Urinary bladder (tissue), 4 donors: ENCODE data around the gene DOCK4. TPM values are rescaled to one million over a fixed set of nuclear protein-coding genes. Genes with fewer than 3 reads are reported as not detected.

ENCODE experiments used
- DNase-seq: peaks from one replicate; pipeline ENCODE4 v3.0.0-alpha.2; 2015; ENCODE audit errors: extremely low spot score
- H3K27ac ChIP-seq: one replicate; pipeline ENCODE4 v1.5.1; 2013; ENCODE audit warnings: low read depth, mild to moderate bottlenecking, moderate library complexity
- H3K36me3 ChIP-seq: one replicate; pipeline ENCODE4 v1.6.1; 2013; ENCODE audit warnings: mild to moderate bottlenecking, moderate library complexity; ENCODE audit not compliant: insufficient read depth
- H3K4me1 ChIP-seq: one replicate; pipeline ENCODE4 v1.6.1; 2013; ENCODE audit warnings: mild to moderate bottlenecking, moderate library complexity; ENCODE audit not compliant: insufficient read depth
- H3K4me3 ChIP-seq: one replicate; pipeline ENCODE4 v1.5.1; 2013; ENCODE audit warnings: low read depth, low read length
- WGBS: extraction: QIAGEN DNeasy Blood & Tissue Kit; methylation state at CpG from one replicate; pipeline ENCODE4 v1.1.7; 2013; 5-methylcytosine and 5-hydroxymethylcytosine counted together
- polyA plus RNA-seq: library from polyadenylated mRNA; stranded (reverse); fragments of 200-250 nt; gene quantifications from one replicate; pipeline ENCODE4 v1.2.3, GENCODE V29; 2013
- total RNA-seq: library from RNA; depleted of rRNA; stranded (reverse); fragments of >200 nt; gene quantifications from one replicate; pipeline ENCODE4 v1.2.3, GENCODE V29; 2014
- donor health status: healthy with polysubstance abuse.
- donor health status: healthy.

DOCK4 gene
- total and polyA plus RNA-seq, 2 donors = 5.9 to 46.5 TPM

DNA sequence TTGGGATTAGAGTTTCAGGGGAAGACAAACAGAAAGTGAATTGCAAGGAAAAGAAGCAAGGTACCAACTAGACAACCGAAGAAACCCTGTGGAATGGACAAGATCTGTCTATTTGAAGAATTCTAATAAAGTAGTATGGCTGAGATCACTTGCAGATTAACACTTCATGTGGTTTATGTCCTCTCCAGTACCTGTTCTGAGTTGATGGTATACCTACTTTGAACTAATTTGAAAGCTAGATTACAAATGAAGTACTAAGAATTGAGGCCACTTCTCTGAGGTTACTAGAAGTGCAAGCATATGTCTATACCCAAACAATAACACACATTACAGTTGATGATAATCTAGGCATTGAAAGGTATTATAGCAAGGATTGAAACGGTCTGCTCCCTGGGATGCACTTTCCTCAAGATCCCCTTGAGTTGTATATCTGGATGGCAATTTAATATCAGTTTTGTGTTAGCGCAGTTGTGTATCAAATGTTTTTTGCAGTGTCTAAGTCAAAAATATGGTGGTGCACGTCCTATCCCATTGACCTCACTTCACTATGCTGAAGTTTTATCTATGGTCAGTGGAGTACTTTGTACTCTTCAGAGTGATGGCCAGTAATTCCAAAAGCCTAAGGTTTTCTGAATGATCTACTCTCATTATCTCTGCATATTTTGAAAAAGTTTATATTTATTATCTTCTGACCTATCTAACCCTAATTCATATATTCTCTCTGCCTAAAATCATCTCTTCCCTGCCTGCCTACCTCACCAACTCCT lies 26.2 kb upstream of the DOCK4 start:
- Histone ChIP-seq H3K36me3 (no peaks in the 10 kb centered on the region), H3K4me1 (no peaks in the 10 kb centered on the region), H3K27ac (no peak overlapping the region), H3K4me3 (no peak overlapping the region)
- WGBS = 83% methylated on average over 4 of the region's 4 CpGs
- no peak for DNase-seq

DNA sequence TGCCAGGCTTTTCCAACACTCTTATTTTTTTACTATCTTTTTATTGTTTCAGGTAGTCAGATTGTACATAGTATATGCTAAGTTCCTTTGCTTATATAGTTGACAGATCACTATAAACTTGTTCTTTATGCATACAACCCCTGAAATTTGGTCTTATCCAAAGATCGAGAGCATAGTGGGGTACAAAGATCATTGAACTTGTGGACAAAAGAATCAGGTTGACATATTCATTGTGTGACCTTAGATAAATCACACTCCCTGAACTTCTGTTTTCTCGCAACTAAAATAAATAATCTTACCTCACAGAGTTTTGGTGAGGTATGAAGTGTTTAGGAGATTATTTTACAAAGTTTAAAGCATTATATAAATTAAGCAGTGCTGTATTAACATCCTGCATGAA lies 22.4 kb upstream of the DOCK4 start:
- H3K36me3 ChIP-seq = no peaks in the 10 kb centered on the region
- H3K4me3 ChIP-seq = no peak overlapping the region

DNA sequence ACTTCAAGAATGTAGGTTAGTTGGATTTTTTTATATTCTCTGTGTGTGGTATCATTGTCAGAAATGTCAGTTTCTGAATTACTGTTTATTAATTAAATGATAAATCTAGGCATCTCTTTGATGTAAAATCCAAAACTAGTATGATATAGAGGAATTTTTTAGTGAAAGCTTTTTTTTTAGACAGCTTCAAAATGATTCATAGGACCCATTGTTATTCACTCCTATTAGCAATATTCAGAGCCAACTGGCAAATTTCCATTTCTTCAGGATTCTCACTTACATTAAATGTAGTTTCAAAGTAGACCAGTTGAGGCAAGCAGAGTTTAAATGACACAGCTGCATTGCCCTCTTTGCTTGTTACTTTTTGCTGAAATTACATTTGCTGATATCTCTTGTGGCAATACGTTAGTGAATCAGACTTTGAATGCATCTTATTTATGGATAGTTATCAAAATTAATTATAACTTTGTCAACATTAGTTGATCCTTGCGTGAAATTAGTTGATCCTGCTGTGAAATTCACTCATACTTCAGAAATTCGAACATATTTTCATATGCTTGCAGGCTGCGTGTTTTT lies 20.6 kb upstream of the DOCK4 start:
- DNase-seq = no peak
- WGBS = 97% methylated on average over 4 of the region's 4 CpGs
- no peak overlapping the region for H3K4me3 ChIP-seq
- no peaks in the 10 kb centered on the region for H3K36me3 ChIP-seq
- no peak overlapping the region for H3K27ac ChIP-seq
- H3K4me1 ChIP-seq = no peaks in the 10 kb centered on the region

More for the DNA sequence above, 22.4 kb upstream of the DOCK4 start:
- DNase-seq = no peak
- no peak overlapping the region for H3K27ac ChIP-seq
- H3K4me1 ChIP-seq = no peaks in the 10 kb centered on the region
- WGBS = 92% methylated on average over 2 of the region's 2 CpGs

DNA sequence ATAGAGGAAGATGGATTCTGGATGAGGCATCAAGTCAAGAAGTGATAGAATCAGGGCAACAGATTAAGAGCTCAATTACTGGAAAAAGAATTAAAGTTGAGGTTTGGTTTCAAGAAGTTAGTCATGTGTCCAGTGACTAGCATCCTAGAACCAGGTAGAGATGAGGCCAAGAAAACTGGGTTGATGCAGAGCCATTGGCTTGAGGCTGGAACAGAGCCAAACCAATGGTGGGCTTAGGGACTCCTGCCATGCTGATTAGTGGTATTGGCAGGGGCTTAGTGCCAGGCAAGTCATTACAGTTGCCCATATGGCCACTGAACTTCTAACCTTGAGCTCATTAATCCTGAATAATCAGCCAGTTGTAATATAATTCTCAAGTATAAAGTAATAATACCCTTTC lies 18.8 kb upstream of the DOCK4 start:
- H3K36me3 ChIP-seq = no peaks in the 10 kb centered on the region
- H3K27ac ChIP-seq = no peak overlapping the region
- no peak overlapping the region for H3K4me3 ChIP-seq

DNA sequence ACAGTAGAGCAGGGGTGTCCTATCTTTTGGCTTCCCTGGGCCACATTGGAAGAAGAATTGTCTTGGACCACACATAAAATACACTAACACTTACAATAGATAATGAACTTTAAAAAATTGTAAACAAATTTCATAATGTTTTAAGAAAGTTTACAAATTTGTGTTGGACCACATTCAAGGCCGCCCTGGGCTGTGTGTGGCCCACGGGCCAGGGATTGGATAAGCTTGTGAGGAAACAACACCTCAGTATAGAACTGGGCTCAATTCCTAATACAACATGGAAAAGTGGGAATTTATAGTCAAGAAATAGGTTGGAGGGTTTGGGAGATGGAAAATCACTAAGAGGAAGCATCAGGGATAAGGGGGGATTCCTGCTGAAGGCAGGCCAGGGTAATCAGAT lies 18.0 kb upstream of the DOCK4 start:
- Histone ChIP-seq H3K4me3 (no peak overlapping the region), H3K4me1 (no peaks in the 10 kb centered on the region), H3K36me3 (no peaks in the 10 kb centered on the region), H3K27ac (no peak overlapping the region)
- DNase-seq = no peak
- 87% methylated on average over 2 of the region's 2 CpGs for WGBS

More for the DNA sequence above, 18.8 kb upstream of the DOCK4 start:
- no peaks in the 10 kb centered on the region for H3K4me1 ChIP-seq
- DNase-seq = no peak

DNA sequence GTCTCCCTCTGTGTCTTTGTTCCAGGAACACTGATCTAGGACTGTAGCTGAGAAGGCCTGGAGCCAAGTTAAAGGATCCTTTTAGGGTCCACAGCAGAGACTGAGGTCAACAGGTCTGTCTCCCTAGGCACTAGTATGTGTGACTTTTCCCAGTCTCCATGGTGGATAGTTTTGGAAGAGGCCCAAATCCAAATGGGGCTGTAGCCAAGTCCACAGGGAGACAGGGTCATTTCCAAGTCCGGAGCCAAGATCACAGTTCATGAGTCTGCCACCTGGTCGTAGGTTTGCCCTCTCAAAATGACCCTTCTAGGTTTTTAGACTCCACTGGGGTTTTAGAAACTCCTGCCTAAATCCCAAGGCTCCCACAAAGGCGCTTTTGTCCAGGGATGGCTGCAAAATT lies 17.1 kb upstream of the DOCK4 start:
- Histone ChIP-seq H3K4me3 (no peak overlapping the region), H3K4me1 (no peaks in the 10 kb centered on the region), H3K36me3 (no peaks in the 10 kb centered on the region), H3K27ac (no peak overlapping the region)
- no peak for DNase-seq
- WGBS = 86% methylated on average over 3 of the region's 3 CpGs

DNA sequence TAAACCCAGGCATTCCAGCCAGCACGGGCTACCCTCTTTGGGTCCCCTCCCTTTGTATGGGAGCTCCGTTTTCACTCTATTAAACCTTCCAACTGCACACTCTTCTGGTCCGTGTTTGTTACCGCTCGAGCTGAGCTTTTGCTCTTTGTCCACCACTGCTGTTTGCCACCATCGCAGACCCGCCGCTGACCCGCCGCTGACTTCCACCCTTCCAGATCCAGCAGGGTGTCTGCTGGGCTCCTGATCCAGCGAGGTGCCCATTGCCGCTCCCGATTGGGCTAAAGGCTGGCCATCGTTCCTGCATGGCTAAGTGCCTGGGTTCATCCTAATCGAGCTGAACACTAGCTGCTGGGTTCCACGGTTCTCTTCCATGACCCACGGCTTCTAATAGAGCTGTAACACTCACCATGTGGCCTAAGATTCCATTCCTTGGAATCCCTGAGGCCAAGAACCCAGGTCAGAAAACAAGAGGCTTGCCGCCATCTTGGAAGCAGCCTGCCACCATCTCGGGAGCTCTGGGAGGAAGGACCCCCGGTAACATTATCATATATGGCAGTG lies 14.8 kb upstream of the DOCK4 start:
- 93% methylated on average over 20 of the region's 20 CpGs for WGBS
- no peak overlapping the region for H3K4me3 ChIP-seq
- H3K36me3 ChIP-seq = no peaks in the 10 kb centered on the region
- no peak overlapping the region for H3K27ac ChIP-seq
- H3K4me1 ChIP-seq = no peaks in the 10 kb centered on the region
- DNase-seq = no peak

DNA sequence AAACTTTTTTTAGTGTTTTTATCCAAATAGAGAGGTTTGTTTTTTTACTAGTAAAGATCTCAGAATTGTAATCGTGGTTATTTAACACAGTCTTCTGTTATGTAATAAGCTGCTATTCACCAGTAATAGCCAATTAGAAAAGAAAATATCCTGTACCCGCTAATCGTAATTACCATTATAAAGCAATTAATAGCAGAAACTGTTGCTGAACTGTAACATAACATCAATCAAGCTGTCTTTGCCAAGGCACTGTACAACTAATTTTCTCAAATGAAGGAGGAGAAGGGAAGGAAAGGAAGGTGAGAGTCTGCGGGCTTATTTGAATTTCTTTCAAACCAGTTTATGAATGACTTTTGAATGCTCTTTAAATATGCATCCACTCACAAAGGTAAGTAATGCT lies 9.6 kb upstream of the DOCK4 start:
- 78% methylated on average over 4 of the region's 4 CpGs for WGBS
- DNase-seq = no peak

DNA sequence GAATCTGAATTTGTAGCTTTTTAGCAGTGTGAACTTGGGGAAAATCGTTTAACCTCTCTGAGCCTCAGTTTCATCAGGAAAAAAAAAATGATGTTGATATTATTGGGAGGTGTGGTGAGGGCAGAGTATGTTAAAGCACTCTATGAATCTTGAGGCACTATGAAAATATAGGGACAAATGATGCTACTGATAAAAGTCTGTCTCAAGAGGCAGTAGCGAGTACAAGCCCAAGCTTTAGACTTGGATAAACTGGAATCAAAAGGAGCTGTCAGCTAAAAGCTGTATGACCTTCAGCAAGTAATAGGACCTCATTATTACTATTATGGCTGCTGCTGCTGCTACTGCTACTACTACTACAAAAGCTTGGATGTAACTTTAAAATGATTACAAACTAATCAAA lies 8.7 kb upstream of the DOCK4 start:
- DNase-seq = no peak
- no peaks in the 10 kb centered on the region for H3K4me1 ChIP-seq
- H3K36me3 ChIP-seq = no peaks in the 10 kb centered on the region
- 89% methylated on average over 2 of the region's 2 CpGs for WGBS
- H3K4me3 ChIP-seq = no peak overlapping the region
- no peak overlapping the region for H3K27ac ChIP-seq

More for the DNA sequence above, 9.6 kb upstream of the DOCK4 start:
- H3K27ac ChIP-seq = no peak overlapping the region
- no peaks in the 10 kb centered on the region for H3K4me1 ChIP-seq
- no peak overlapping the region for H3K4me3 ChIP-seq
- no peaks in the 10 kb centered on the region for H3K36me3 ChIP-seq

DNA sequence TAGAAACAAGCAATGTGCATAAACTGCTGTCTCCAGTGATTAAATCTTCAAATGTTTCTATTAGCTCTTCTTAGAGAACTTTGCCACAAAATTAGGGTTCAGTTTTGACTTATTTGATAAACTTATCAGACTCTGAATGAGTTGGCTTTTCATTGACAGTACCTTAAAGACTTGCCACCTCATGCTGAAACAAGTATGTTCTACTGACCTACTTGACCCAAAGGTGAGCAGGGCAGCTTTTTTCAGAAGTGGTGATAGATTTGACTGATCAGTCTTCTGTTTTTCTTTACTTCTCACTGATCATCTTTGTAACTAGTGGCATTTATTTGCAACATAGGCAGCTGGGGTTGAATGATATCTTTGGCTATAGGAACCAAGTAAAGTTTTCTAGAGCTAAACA lies 8.1 kb upstream of the DOCK4 start:
- no peak overlapping the region for H3K27ac ChIP-seq
- H3K4me1 ChIP-seq = no peaks in the 10 kb centered on the region
- no peaks in the 10 kb centered on the region for H3K36me3 ChIP-seq
- H3K4me3 ChIP-seq = no peak overlapping the region
- DNase-seq = no peak

DNA sequence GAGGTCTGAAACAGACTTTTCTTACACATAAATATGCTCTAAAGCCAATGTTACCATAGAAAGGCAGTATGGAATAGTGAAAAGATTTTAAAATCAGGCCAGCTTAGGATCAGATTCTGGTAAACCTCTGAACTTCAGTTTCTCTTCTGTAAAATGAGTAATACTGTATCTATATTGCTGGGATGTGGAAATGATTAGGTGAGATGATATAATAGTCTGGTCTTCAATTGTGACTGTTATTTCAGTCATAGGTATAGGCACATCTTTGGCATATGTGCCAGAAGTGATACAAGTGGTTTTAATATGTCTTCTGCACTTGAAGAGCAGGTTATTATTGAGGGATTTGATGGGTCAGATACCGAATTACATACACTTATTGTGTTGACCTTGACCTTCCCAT lies 7.5 kb upstream of the DOCK4 start:
- no peak for DNase-seq
- no peaks in the 10 kb centered on the region for H3K36me3 ChIP-seq
- H3K4me1 ChIP-seq = no peaks in the 10 kb centered on the region
- no peak overlapping the region for H3K4me3 ChIP-seq
- 88% methylated on average over 1 of the region's 1 CpG for WGBS
- no peak overlapping the region for H3K27ac ChIP-seq

DNA sequence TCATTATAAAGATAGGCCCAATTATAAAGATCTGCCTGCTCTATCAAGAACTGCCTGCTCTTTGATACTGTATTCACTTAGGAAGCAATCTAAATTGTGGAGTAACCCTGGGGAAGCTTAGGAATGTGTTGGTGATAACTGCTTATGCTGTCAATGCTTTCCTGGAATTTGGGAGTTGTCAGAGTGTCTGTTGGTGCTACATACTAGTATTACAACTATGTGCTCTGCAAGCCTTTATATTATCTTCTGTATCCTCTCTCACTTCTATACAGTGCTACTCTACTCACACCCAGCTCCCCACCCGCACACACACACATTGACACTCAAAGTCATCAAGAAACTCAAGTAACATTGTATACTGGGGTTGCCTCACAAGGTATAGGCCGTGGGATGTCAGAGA lies 6.4 kb upstream of the DOCK4 start:
- 97% methylated on average over 2 of the region's 2 CpGs for WGBS
- Histone ChIP-seq H3K4me1 (no peaks in the 10 kb centered on the region), H3K27ac (no peak overlapping the region), H3K36me3 (no peaks in the 10 kb centered on the region), H3K4me3 (no peak overlapping the region)
- DNase-seq = no peak

DNA sequence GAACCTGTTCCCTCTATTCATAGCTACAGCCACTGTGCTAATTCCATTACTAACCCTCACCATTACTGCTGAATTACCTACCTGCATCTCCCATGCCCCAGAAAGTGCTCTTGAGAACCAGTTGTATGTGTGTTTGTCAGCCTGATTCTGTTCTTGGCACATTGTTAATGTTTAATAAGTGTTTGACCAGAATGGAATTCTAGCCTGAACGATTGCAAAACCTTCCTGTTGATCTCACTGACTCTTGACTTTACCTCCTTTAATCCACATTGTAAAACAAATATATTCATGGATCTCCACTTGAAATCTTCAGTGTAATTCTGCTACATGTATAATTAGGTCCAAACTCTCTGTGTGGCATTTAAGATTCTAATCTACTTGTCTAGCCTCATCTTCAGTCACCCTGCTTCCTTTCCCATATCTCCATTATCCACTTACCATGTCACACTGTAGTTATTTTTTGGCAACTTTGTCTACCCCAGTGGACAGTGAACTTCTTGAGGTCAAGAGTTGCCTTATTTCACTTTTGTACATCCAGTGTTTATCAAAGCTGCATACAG lies 5.2 kb upstream of the DOCK4 start:
- Histone ChIP-seq H3K27ac (no peak overlapping the region), H3K4me3 (no peak overlapping the region), H3K4me1 (no peaks in the 10 kb centered on the region), H3K36me3 (no peaks in the 10 kb centered on the region)
- no peak for DNase-seq
- 37% methylated on average over 1 of the region's 1 CpG for WGBS

DNA sequence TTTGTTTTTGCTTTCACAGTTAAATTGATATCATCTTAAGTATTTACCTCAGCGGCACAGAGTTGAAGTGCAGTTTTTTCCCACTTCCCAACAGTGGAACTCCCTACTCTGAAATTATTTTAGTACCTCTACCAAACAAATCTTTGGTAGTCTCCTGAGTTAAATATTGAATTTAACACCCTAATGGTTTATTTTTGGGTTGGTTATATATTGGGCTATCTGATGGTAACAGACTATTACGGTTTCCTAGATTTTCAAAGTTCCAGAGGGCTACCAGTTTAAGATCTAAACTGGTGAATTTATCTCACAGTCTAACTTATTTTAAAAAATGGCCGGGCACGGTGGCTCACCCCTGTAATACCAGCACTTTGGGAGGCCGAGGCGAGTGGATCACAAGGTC lies 1.6 kb upstream of the DOCK4 start:
- no peak overlapping the region for H3K27ac ChIP-seq
- no peak overlapping the region for H3K4me3 ChIP-seq
- DNase-seq = no peak
- H3K36me3 ChIP-seq = no peaks in the 10 kb centered on the region
- 94% methylated on average over 6 of the region's 6 CpGs for WGBS
- no peaks in the 10 kb centered on the region for H3K4me1 ChIP-seq
